Measurements from ENCODE around the gene CALHM2. TPM values are rescaled to one million over a fixed set of nuclear protein-coding genes. Genes with fewer than 3 reads are reported as not detected.
"Not testable (repeated sequence)": the region's sequence is repeated elsewhere in the genome, so short reads cannot be mapped to it uniquely, and the experiment has no call there.

CALHM2 gene
- polyA plus RNA-seq, 1 donor (not counting 4 experiments of a cell fraction or from before 2014, with no cell fraction given), result 0.92 TPM

DNA sequence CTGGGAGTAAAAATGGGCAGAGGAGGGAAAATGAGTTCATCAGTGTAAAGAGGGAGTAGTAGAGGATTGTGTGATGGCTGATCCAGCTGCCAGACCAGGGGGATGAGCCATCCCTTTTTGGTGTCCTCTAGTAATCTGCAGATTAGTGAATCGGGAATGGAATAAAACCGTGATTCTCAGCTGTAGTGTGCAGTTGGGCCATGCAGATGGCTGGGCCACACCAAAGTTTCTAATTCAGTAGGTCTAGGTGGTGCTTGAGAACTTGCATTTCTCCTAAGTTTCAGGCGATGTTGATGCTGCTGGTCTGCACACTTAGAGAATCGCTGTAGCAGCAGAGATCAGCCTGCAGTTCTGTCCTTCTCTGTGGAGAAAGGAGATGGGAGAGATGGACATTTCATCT lies 33.1 kb downstream of the CALHM2 start:
- TF ChIP-seq EZH2 (IDR thresholded peaks at IDR 0.05; ENCODE audit: low read length), result no peak
- TF ChIP-seq, protein P1, sequence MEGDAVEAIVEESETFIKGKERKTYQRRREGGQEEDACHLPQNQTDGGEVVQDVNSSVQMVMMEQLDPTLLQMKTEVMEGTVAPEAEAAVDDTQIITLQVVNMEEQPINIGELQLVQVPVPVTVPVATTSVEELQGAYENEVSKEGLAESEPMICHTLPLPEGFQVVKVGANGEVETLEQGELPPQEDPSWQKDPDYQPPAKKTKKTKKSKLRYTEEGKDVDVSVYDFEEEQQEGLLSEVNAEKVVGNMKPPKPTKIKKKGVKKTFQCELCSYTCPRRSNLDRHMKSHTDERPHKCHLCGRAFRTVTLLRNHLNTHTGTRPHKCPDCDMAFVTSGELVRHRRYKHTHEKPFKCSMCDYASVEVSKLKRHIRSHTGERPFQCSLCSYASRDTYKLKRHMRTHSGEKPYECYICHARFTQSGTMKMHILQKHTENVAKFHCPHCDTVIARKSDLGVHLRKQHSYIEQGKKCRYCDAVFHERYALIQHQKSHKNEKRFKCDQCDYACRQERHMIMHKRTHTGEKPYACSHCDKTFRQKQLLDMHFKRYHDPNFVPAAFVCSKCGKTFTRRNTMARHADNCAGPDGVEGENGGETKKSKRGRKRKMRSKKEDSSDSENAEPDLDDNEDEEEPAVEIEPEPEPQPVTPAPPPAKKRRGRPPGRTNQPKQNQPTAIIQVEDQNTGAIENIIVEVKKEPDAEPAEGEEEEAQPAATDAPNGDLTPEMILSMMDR (optimal IDR thresholded peaks at IDR 0.05 in 1 of 3, IDR thresholded peaks at IDR 0.05 in 1 of 3, conservative IDR thresholded peaks at IDR 0.05 in 1 of 3; ENCODE audit: extremely low read depth in 1 of 3, insufficient read depth in 2 of 3, low read length in 3 of 3), result no peak
- H3K4me3 ChIP-seq (ENCODE audit: control insufficient read depth in 2 of 3, extremely low read depth in 1 of 3, insufficient read depth in 2 of 3, low read depth in 1 of 3, low read length in 3 of 3), result no peak overlapping the region
- no peaks in the 10 kb centered on the region for H3K4me1 ChIP-seq (ENCODE audit: control insufficient read depth, extremely low read depth, insufficient read depth, low read length)
- H3K79me2 ChIP-seq (ENCODE audit: control insufficient read depth, insufficient read depth, low read length), result no peaks in the 10 kb centered on the region
- H3K27me3 ChIP-seq (ENCODE audit: control insufficient read depth, extremely low read depth, insufficient read depth, low read length), result no peaks in the 10 kb centered on the region
- H3K9me1 ChIP-seq (ENCODE audit: control insufficient read depth, extremely low read depth, insufficient read depth, low read length), result no peaks in the 10 kb centered on the region
- dilution Hi-C loops (cut with MboI; ENCODE audit: extremely low pct_ligation_motif_present, low sequenced_read_pairs), result no loop called here
- H4K20me1 ChIP-seq (ENCODE audit: control insufficient read depth, extremely low read depth, insufficient read depth, low read length), result no peaks in the 10 kb centered on the region
- DNase-seq (ENCODE audit: low read depth, low spot score) (no peak), FAIRE-seq (no peak)
- H2AFZ ChIP-seq (ENCODE audit: control insufficient read depth, low read length), result no peak overlapping the region
- no peak overlapping the region for H3K27ac ChIP-seq (ENCODE audit: control insufficient read depth, insufficient read depth, low read length)
- H3K9ac ChIP-seq (ENCODE audit: control insufficient read depth, extremely low read depth, insufficient read depth, low read length), result no peak overlapping the region
- no peak overlapping the region for H3K4me2 ChIP-seq (ENCODE audit: control insufficient read depth, extremely low read depth, insufficient read depth, low read depth, low read length)
- no peaks in the 10 kb centered on the region for H3K9me3 ChIP-seq (ENCODE audit: control insufficient read depth, low read depth, low read length)
- H3K36me3 ChIP-seq (ENCODE audit: control insufficient read depth in 2 of 2, extremely low read depth in 1 of 2, insufficient read depth in 2 of 2, low read length in 2 of 2), result peaks cover 67 to 69% of the 10 kb centered on the region in 2 experiments

GRCh38 chr10:103417601-103418000 lies 34.6 kb downstream of the CALHM2 start:
- dilution Hi-C loops (cut with MboI; ENCODE audit: extremely low pct_ligation_motif_present, low sequenced_read_pairs), result no loop called here
- Histone ChIP-seq H4K20me1 (ENCODE audit: control insufficient read depth, extremely low read depth, insufficient read depth, low read length) (no peaks in the 10 kb centered on the region), H3K9me1 (ENCODE audit: control insufficient read depth, extremely low read depth, insufficient read depth, low read length) (no peaks in the 10 kb centered on the region), H3K27ac (ENCODE audit: control insufficient read depth, insufficient read depth, low read length) (no peak overlapping the region), H2AFZ (ENCODE audit: control insufficient read depth, low read length) (no peak overlapping the region), H3K4me2 (ENCODE audit: control insufficient read depth, extremely low read depth, insufficient read depth, low read depth, low read length) (no peak overlapping the region), H3K36me3 (ENCODE audit: control insufficient read depth in 2 of 2, extremely low read depth in 1 of 2, insufficient read depth in 2 of 2, low read length in 2 of 2) (peaks cover 70 to 72% of the 10 kb centered on the region in 2 experiments), H3K4me1 (ENCODE audit: control insufficient read depth, extremely low read depth, insufficient read depth, low read length) (no peaks in the 10 kb centered on the region), H3K4me3 (ENCODE audit: control insufficient read depth in 2 of 3, extremely low read depth in 1 of 3, insufficient read depth in 2 of 3, low read depth in 1 of 3, low read length in 3 of 3) (no peak overlapping the region), H3K9me3 (ENCODE audit: control insufficient read depth, low read depth, low read length) (no peaks in the 10 kb centered on the region), H3K79me2 (ENCODE audit: control insufficient read depth, insufficient read depth, low read length) (no peaks in the 10 kb centered on the region), H3K27me3 (ENCODE audit: control insufficient read depth, extremely low read depth, insufficient read depth, low read length) (no peaks in the 10 kb centered on the region), H3K9ac (ENCODE audit: control insufficient read depth, extremely low read depth, insufficient read depth, low read length) (no peak overlapping the region)
- FAIRE-seq, result no peak
- TF ChIP-seq EZH2 (IDR thresholded peaks at IDR 0.05; ENCODE audit: low read length), result no peak
- TF ChIP-seq, protein P1 (optimal IDR thresholded peaks at IDR 0.05 in 1 of 3, IDR thresholded peaks at IDR 0.05 in 1 of 3, conservative IDR thresholded peaks at IDR 0.05 in 1 of 3; ENCODE audit: extremely low read depth in 1 of 3, insufficient read depth in 2 of 3, low read length in 3 of 3), result no peak
- no peak for DNase-seq (ENCODE audit: low read depth, low spot score)

- H3K9me3 ChIP-seq (ENCODE audit: control insufficient read depth, low read depth, low read length); H3K4me1 ChIP-seq (ENCODE audit: control insufficient read depth, extremely low read depth, insufficient read depth, low read length); H3K9ac ChIP-seq (ENCODE audit: control insufficient read depth, extremely low read depth, insufficient read depth, low read length); FAIRE-seq; H3K27ac ChIP-seq (ENCODE audit: control insufficient read depth, insufficient read depth, low read length); H3K27me3 ChIP-seq (ENCODE audit: control insufficient read depth, extremely low read depth, insufficient read depth, low read length); dilution Hi-C loops (cut with MboI; ENCODE audit: extremely low pct_ligation_motif_present, low sequenced_read_pairs); H3K4me3 ChIP-seq (ENCODE audit: control insufficient read depth in 2 of 3, extremely low read depth in 1 of 3, insufficient read depth in 2 of 3, low read depth in 1 of 3, low read length in 3 of 3); DNase-seq (ENCODE audit: low read depth, low spot score); H4K20me1 ChIP-seq (ENCODE audit: control insufficient read depth, extremely low read depth, insufficient read depth, low read length); H2AFZ ChIP-seq (ENCODE audit: control insufficient read depth, low read length); H3K4me2 ChIP-seq (ENCODE audit: control insufficient read depth, extremely low read depth, insufficient read depth, low read depth, low read length); H3K79me2 ChIP-seq (ENCODE audit: control insufficient read depth, insufficient read depth, low read length); H3K9me1 ChIP-seq (ENCODE audit: control insufficient read depth, extremely low read depth, insufficient read depth, low read length): not testable (repeated sequence)
- peaks cover 70 to 71% of the 10 kb centered on the region in 2 experiments for H3K36me3 ChIP-seq (ENCODE audit: control insufficient read depth in 2 of 2, extremely low read depth in 1 of 2, insufficient read depth in 2 of 2, low read length in 2 of 2)
These were observed 35.1 kb downstream of the CALHM2 start for GRCh38 chr10:103417148-103417469.

All from keratinocyte (primary cell).